NB4 (cell line): ENCODE data around the gene MROH2A.

Source experiments
- MYC ChIP-seq: IDR thresholded peaks from 2 replicates; pipeline ENCODE4 v1.6.1; 2011; ENCODE audit warnings: low read depth, low read length
- POLR2A ChIP-seq: IDR thresholded peaks from 2 replicates; pipeline ENCODE4 v1.6.1; 2011; ENCODE audit warnings: mild to moderate bottlenecking; ENCODE audit not compliant: insufficient read length; ENCODE audit errors: extremely low read depth
- TF ChIP-seq, protein P1 (sequence below): IDR thresholded peaks from one replicate; pipeline ENCODE4 v1.5.1; 2012; ENCODE audit warnings: low read depth, low read length
- TF ChIP-seq, protein P2 (sequence below): IDR thresholded peaks from 2 replicates; pipeline ENCODE4 v1.6.1; 2011; ENCODE audit warnings: low read depth, low read length

DNA sequence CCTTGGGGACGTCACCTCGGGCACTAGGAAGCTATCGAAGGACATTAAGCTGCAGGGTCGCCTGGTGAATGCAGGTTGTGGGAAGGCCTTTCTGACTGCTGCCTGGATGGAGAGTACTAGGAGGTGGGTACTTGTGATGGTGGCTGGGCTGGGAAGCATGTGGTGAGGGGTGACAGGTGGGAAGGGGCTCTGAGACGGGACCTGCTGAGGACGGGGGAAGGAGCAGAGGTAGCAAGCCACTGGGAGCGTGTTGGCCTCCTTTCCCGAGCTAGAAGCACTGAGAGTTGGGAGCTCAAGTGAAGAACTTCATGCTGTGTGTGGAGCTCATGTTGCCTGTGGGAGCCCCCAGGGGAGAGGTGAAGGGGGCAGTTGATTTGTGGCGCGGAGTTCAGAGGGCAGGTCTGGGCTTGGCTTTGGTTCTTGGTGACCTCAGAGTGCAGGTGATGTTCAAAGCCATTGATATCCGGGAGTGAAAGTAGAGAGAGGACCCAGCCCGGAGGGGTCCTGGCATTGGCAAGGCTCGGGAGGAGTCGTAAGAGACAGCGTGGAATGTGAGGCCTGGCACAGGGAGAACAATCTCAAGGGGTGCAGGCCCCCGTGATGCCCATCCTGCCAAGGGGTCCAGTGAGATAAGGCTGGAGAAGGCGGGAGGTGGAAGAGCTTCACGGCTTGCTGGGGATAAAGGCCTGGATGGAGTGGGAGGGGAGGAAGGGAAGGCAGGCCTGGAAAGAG, 13.2 kb downstream of the MROH2A start:
- TF ChIP-seq, protein P1, sequence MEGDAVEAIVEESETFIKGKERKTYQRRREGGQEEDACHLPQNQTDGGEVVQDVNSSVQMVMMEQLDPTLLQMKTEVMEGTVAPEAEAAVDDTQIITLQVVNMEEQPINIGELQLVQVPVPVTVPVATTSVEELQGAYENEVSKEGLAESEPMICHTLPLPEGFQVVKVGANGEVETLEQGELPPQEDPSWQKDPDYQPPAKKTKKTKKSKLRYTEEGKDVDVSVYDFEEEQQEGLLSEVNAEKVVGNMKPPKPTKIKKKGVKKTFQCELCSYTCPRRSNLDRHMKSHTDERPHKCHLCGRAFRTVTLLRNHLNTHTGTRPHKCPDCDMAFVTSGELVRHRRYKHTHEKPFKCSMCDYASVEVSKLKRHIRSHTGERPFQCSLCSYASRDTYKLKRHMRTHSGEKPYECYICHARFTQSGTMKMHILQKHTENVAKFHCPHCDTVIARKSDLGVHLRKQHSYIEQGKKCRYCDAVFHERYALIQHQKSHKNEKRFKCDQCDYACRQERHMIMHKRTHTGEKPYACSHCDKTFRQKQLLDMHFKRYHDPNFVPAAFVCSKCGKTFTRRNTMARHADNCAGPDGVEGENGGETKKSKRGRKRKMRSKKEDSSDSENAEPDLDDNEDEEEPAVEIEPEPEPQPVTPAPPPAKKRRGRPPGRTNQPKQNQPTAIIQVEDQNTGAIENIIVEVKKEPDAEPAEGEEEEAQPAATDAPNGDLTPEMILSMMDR = no peak
- TF ChIP-seq POLR2A (no peak), MYC (no peak)
- TF ChIP-seq, protein P2, sequence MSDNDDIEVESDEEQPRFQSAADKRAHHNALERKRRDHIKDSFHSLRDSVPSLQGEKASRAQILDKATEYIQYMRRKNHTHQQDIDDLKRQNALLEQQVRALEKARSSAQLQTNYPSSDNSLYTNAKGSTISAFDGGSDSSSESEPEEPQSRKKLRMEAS = no peak
